ENCODE data around the gene TMEM14B.

Gene TMEM14B

DNA sequence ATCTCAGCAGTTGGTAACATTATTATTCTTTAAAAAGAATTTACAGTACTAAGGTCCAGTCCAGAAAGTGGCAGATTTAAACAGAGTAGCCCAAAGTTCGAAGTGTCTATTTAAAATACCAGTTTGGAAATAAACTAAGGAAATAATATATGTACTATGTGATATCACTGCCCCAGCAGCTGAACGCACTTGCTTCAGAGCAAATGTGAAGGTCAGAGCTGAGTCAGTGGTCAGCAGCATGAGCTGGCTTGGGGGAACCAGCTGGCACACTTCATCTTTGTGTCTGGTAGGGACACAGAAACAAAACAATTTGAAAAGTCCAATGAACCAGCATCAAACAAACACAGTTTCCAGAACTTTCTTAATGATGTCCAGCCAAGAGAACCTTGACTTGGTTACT is 15.4 kb downstream of the TMEM14B start (continued):
- TF ChIP-seq GLI2 (tag by site-specific recombination; IDR thresholded peaks at IDR 0.05; ENCODE audit: borderline replicate concordance, low read depth) = no peak

DNA sequence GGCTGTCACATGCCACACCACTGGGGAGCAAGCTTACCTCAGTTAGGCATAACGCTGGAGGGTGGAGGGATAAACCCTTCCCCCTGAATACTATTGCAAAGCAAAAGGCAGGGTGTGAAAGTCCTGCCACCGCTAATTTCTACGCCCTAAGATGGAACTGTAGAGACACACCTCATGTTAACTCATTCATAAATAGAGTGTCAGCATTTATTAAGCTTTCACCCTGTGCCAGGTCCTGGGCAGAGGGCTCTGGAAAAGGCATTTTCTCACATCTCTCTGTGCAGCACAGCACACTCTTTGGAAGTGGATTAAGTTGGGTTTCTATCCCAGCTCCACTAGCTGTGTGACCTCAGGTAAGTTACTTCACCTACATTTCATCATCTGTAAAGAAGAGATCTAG is 21.8 kb downstream of the TMEM14B start:
- Histone ChIP-seq H3K27ac (ENCODE audit: extremely low read depth, low read depth, low read length) (no peak overlapping the region), H3K4me1 (ENCODE audit: control insufficient read depth, insufficient read depth, low read length) (no peaks in the 10 kb centered on the region), H3K9me3 (ENCODE audit: control insufficient read depth, insufficient read depth, low read depth, low read length) (no peaks in the 10 kb centered on the region), H3K36me3 (ENCODE audit: control insufficient read depth in 2 of 2, insufficient read depth in 1 of 2, low read length in 2 of 2) (peaks cover 7 to 29% of the 10 kb centered on the region in 2 experiments), H3K4me3 (ENCODE audit: low read depth, low read length) (no peak overlapping the region)
- TF ChIP-seq ZNF324 (tag by site-specific recombination; IDR thresholded peaks at IDR 0.05) = no peak
- TF ChIP-seq YY1 (tag by site-specific recombination; IDR thresholded peaks at IDR 0.05) = no peak
- no peak for TF ChIP-seq ZNF623 (tag by site-specific recombination; IDR thresholded peaks at IDR 0.05)
- ChIA-PET POLR2A (no interaction called here), CTCF (interaction anchor here (0.7 to 2.8 kb wide), 2 partner anchors 10 to 230 kb away, joined by 3 to 6 read pairs; no protein-coding TSS in a partner anchor)

DNA sequence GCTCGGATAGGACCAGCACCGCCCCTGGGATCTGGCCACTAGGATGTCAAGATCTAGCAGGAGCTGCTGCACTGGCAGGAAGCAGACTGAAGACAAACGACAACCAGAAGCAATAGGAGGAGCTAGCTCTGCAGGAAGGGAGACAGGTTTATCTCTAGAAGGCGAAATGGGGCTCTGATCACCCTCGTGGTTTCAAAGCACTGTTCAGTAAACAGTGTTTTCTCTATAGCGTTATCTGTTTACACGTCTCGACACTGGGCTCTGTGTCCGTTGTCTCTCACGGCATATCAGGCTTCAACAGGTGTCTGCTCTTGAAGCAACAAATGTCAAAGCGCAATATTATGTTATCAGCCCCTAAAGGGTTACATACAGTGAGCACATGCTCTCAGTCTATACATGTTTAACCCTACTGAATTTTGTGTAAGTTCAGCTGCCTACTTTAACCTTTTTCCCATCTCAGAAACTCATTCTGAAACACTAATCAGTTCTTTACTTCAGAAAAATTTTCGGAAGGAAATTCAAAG is 23.8 kb downstream of the TMEM14B start:
- H3K4me1 ChIP-seq (ENCODE audit: control insufficient read depth, insufficient read depth, low read length) = no peaks in the 10 kb centered on the region
- ChIA-PET CTCF (interaction anchor here (0.6 to 1.3 kb wide), 4 partner anchors 11 to 297 kb away, joined by 3 to 4 read pairs (median 3); no protein-coding TSS in a partner anchor), POLR2A (no interaction called here)
- H3K36me3 ChIP-seq (ENCODE audit: control insufficient read depth in 2 of 2, insufficient read depth in 1 of 2, low read length in 2 of 2) = peaks cover 10 to 41% of the 10 kb centered on the region in 2 experiments
- no peaks in the 10 kb centered on the region for H3K9me3 ChIP-seq (ENCODE audit: control insufficient read depth, insufficient read depth, low read depth, low read length)
- H3K27ac ChIP-seq (ENCODE audit: extremely low read depth, low read depth, low read length) = no peak overlapping the region
- H3K4me3 ChIP-seq (ENCODE audit: low read depth, low read length) = no peak overlapping the region
- TF ChIP-seq ZSCAN16 (tag by site-specific recombination; IDR thresholded peaks at IDR 0.05) = peak; percentile 71; the same call in 1 of the 2 replicates
- peak; percentile 67; the same call in 1 of the 2 replicates for TF ChIP-seq SCRT1 (tag by site-specific recombination; IDR thresholded peaks at IDR 0.05; ENCODE audit: borderline replicate concordance)
- TF ChIP-seq ZNF561 (tag by site-specific recombination; IDR thresholded peaks at IDR 0.05; ENCODE audit: borderline replicate concordance) = no peak
- peak; percentile 93 for TF ChIP-seq SCRT2 (tag by site-specific recombination; IDR thresholded peaks at IDR 0.05)

DNA sequence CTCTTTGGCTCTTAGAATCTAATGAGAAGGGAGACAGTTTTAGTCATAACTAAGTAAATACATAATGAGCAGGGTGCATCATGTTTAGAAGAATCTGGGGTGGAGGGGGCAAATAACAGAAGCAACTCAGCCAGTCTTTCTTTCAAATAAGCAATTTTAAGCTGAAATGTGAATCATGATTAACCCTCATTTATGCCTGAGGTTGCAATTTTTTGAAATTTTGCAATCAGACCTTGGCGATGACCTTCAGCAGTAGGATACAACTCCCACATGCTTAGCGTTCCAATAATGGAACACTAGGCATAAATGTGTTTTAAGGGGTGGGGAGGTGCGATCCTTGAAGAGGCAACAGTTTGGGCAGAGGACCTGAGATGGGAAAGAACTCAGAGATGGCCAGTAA is 30.6 kb downstream of the TMEM14B start:
- Histone ChIP-seq H3K27ac (ENCODE audit: extremely low read depth, low read depth, low read length) (no peak overlapping the region), H3K36me3 (ENCODE audit: control insufficient read depth in 2 of 2, insufficient read depth in 1 of 2, low read length in 2 of 2) (peaks cover 14 to 34% of the 10 kb centered on the region in 2 experiments), H3K9me3 (ENCODE audit: control insufficient read depth, insufficient read depth, low read depth, low read length) (no peaks in the 10 kb centered on the region), H3K4me1 (ENCODE audit: control insufficient read depth, insufficient read depth, low read length) (no peaks in the 10 kb centered on the region), H3K4me3 (ENCODE audit: low read depth, low read length) (no peak overlapping the region)
- ChIA-PET POLR2A (interaction anchor here (0.6 kb wide), 1 partner anchor 16 kb away, joined by 4 read pairs; no protein-coding TSS in a partner anchor), CTCF (interaction anchor here (1.1 kb wide), 1 partner anchor 10 kb away, joined by 3 read pairs; no protein-coding TSS in a partner anchor)
- TF ChIP-seq, protein P1, sequence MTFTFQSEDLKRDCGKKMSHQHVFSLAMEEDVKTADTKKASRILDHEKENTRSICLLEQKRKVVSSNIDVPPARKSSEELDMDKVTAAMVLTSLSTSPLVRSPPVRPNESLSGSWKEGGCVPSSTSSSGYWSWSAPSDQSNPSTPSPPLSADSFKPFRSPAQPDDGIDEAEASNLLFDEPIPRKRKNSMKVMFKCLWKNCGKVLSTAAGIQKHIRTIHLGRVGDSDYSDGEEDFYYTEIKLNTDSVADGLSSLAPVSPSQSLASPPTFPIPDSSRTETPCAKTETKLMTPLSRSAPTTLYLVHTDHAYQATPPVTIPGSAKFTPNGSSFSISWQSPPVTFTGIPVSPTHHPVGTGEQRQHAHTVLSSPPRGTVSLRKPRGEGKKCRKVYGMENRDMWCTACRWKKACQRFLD (tag by site-specific recombination; IDR thresholded peaks at IDR 0.05) = no peak
- TF ChIP-seq, protein P2, sequence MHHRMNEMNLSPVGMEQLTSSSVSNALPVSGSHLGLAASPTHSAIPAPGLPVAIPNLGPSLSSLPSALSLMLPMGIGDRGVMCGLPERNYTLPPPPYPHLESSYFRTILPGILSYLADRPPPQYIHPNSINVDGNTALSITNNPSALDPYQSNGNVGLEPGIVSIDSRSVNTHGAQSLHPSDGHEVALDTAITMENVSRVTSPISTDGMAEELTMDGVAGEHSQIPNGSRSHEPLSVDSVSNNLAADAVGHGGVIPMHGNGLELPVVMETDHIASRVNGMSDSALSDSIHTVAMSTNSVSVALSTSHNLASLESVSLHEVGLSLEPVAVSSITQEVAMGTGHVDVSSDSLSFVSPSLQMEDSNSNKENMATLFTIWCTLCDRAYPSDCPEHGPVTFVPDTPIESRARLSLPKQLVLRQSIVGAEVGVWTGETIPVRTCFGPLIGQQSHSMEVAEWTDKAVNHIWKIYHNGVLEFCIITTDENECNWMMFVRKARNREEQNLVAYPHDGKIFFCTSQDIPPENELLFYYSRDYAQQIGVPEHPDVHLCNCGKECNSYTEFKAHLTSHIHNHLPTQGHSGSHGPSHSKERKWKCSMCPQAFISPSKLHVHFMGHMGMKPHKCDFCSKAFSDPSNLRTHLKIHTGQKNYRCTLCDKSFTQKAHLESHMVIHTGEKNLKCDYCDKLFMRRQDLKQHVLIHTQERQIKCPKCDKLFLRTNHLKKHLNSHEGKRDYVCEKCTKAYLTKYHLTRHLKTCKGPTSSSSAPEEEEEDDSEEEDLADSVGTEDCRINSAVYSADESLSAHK (tag by site-specific recombination; IDR thresholded peaks at IDR 0.05) = no peak
- no peak for TF ChIP-seq GFI1B (tag by site-specific recombination; IDR thresholded peaks at IDR 0.05)
- TF ChIP-seq IKZF3 (tag by site-specific recombination; IDR thresholded peaks at IDR 0.05) = no peak
- TF ChIP-seq ZBTB8A (tag by site-specific recombination; IDR thresholded peaks at IDR 0.05) = no peak
- TF ChIP-seq PBX3 (CRISPR knock-in tag; IDR thresholded peaks at IDR 0.05) = no peak
- TF ChIP-seq ZNF140 (tag by site-specific recombination; IDR thresholded peaks at IDR 0.05) = no peak
- no peak for TF ChIP-seq FEZF1 (tag by site-specific recombination; IDR thresholded peaks at IDR 0.05)
- TF ChIP-seq SALL2 (tag by site-specific recombination; IDR thresholded peaks at IDR 0.05; ENCODE audit: borderline replicate concordance) = no peak
- no peak for TF ChIP-seq SP7 (tag by site-specific recombination; IDR thresholded peaks at IDR 0.05)
- TF ChIP-seq, protein P3, sequence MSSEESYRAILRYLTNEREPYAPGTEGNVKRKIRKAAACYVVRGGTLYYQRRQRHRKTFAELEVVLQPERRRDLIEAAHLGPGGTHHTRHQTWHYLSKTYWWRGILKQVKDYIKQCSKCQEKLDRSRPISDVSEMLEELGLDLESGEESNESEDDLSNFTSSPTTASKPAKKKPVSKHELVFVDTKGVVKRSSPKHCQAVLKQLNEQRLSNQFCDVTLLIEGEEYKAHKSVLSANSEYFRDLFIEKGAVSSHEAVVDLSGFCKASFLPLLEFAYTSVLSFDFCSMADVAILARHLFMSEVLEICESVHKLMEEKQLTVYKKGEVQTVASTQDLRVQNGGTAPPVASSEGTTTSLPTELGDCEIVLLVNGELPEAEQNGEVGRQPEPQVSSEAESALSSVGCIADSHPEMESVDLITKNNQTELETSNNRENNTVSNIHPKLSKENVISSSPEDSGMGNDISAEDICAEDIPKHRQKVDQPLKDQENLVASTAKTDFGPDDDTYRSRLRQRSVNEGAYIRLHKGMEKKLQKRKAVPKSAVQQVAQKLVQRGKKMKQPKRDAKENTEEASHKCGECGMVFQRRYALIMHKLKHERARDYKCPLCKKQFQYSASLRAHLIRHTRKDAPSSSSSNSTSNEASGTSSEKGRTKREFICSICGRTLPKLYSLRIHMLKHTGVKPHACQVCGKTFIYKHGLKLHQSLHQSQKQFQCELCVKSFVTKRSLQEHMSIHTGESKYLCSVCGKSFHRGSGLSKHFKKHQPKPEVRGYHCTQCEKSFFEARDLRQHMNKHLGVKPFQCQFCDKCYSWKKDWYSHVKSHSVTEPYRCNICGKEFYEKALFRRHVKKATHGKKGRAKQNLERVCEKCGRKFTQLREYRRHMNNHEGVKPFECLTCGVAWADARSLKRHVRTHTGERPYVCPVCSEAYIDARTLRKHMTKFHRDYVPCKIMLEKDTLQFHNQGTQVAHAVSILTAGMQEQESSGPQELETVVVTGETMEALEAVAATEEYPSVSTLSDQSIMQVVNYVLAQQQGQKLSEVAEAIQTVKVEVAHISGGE (tag by site-specific recombination; conservative IDR thresholded peaks at IDR 0.05; ENCODE audit: low read depth) = no peak
- no peak for TF ChIP-seq ZNF335 (tag by site-specific recombination; conservative IDR thresholded peaks at IDR 0.05)
- TF ChIP-seq ZNF121 (tag by site-specific recombination; IDR thresholded peaks at IDR 0.05) = no peak
- TF ChIP-seq ZNF19 (tag by site-specific recombination; IDR thresholded peaks at IDR 0.05; ENCODE audit: low read depth) = no peak
- TF ChIP-seq ZNF791 (tag by site-specific recombination; IDR thresholded peaks at IDR 0.05) = no peak

Measured in HEK293 (cell line).